Glomerular endothelial cell (primary cell): ENCODE measurements around the gene TUG1. TPM values are rescaled to one million over a fixed set of nuclear protein-coding genes. Genes with fewer than 3 reads are reported as not detected.

Experiments used
- DNase-seq: peaks from one replicate; pipeline ENCODE4 v3.0.0-alpha.2; 2011; ENCODE audit warnings: low read depth, low spot score; ENCODE audit errors: extremely low read depth
- total RNA-seq: library from RNA; depleted of rRNA; stranded (reverse); fragments of >200 nt; gene quantifications from 2 replicates; pipeline ENCODE4 v1.2.3, GENCODE V29; 2015

Gene TUG1
- total RNA-seq, 1 donor from 2014 or later = 84.8 TPM

DNA sequence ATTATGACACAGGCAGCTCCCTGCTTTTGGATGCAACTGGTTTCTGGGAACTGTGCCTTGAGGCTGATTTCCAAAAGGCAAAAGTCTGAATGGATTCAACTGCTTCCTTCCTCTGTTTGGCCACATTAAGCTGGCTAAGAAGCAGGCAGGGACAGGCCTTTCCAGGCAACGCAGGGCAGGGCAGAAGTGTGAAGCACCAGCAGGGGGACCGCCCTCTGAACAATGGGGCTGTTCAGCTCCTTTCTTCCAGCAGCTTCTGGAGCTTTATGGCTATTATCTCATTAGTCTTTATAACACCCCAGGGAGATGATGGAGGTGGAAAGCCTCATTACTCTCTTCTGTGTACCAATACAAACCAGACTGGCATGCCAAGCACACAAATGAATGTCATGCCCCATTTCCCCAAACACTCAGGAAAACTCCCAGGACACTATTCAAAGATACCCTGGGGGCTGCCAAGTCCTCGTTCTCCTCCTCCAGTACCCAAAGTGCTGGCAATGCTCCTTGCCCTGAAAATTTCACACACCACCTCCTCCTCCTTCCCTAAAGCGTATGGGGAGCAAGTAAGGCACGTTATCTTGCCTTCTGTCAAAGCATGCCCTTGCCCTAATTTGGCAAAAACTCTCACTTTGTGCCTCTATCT is 21.8 kb upstream of the TUG1 start:
- DNase-seq = no peak

DNA sequence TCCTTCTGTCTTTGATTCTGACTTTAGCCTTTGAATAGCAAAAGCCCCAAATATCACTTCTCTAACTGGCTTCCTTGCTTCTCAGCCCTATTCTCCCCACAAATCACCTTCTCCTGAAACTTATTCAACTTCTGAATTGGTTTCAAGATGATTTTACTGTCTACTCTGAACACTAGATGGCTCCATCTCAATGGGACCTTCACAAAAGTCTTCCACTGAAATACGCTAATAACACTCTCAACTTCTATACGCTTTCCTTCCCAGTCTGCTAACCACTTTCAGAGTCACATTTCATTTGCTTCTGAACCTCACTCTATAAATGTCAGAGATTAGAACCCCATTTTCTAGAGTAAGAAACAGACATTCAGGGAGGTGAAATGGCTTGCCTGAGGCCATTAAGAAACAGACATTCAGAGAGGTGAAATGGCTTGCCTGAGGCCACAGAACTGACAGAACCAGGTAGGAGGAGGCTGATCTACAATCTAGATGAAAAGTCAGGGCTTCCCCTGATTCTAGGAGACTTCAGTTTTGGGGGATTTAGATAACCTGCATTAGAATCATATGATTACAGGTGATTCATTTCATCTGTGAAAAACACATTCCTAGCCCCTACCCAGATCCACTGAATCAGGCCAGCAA is 21.1 kb upstream of the TUG1 start:
- peak; percentile 50 for DNase-seq

DNA sequence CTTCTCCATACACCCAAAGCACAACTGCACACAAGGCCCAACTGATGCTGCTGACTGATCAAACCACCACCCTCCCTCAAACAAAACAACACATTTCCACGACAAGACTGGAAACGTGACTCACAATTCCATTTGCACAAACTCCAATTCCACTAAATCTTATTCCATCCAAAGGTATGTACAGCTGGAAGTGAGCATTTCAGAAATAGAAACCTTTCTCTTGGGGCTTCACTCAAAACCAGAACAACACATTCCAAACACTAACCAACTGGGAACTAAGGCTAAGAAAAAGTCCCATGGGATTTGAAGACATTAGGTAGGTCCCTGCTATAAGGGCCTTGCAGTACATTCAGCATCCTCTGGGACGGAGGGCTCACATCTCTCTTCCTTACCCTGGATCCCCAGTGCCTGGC is 20.1 kb upstream of the TUG1 start:
- no peak for DNase-seq

DNA sequence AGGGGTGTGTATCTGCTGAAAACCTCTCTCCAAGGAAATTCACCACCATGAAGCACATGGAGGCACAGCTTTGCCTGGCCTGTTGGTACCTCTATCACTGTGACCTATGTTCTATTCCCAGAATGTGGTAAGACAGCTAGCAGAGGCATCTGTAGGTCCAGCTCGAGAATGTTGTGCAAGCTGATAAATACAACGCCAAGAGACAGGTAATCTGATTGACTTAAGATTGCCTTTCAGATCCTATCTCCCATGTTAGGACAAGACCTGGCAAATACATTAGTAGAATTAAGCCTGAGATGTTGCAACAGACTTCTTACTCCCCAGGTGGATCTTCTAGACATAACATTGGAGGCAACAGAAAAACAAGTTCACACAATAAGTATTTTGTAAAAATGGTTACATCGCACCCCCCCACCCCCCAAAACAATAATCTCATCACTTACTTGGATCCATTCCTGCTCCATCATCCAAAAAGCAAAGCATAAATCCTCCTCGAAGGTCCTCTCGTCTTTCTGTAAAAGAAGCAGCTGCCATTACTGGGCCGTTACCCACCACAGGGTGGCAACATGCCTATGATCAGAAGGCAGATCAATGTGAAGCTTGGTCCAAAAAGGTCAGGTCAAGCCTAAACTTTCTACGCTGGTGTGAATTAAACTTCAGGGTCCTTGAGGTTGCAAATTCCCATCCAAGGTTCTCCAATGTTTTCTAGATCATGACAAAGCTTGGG is 19.0 kb upstream of the TUG1 start:
- DNase-seq = no peak

DNA sequence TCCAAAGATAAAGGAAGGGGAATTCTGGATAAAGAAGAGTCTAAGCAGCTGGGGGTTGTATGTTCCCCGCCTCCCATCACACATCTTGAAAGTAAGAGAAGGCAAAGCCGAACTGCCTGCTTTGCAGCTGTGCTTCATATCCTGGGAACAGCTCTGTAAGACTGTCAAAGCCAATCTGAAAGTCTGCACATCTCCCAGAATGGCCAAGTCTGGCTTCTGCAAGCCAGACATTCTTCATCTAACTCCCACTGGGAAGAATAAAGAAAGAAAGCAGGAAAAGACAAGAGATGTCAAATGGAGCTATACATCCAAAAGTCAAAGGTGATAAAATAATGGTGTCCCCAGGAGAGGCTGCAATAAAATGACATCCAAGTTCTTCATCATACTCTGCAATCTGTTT is 15.9 kb upstream of the TUG1 start:
- no peak for DNase-seq

DNA sequence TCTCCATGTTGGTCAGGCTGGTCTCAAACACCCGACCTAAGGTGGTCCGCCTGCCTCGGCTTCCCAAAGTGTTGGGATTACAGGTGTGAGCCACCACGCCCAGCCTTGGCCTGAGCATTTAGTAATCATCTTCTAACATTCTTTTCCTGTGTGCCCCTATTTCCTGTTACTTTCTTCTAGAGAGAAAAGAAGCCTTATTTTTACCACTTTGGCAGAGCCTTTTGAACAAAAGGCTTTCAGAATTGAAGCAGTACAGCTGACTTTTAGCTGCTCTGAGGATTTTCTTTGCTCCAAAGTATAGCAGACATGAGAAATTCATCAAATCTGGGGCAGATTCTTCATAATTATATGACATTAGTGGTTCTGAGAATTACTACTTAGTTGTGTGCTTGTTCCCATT is 13.9 kb upstream of the TUG1 start:
- DNase-seq = no peak

DNA sequence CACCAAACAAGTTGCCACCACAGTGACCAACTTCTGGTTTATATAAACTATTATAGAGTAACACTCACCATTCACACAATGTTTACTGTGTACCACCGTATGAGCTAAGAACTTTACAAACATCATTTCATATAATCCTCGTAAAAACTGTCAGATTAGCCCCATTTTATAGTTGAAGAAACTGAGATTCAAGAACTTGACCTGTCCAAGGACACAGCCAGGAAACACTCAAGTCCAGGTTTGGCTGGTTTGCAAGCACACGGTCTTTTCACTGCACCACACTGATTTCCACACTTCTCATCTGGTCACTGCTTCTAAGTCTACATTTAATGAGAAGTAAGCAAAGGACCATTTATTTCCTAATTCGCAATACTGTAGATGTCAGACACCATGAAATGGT is 4.2 kb upstream of the TUG1 start:
- no peak for DNase-seq

DNA sequence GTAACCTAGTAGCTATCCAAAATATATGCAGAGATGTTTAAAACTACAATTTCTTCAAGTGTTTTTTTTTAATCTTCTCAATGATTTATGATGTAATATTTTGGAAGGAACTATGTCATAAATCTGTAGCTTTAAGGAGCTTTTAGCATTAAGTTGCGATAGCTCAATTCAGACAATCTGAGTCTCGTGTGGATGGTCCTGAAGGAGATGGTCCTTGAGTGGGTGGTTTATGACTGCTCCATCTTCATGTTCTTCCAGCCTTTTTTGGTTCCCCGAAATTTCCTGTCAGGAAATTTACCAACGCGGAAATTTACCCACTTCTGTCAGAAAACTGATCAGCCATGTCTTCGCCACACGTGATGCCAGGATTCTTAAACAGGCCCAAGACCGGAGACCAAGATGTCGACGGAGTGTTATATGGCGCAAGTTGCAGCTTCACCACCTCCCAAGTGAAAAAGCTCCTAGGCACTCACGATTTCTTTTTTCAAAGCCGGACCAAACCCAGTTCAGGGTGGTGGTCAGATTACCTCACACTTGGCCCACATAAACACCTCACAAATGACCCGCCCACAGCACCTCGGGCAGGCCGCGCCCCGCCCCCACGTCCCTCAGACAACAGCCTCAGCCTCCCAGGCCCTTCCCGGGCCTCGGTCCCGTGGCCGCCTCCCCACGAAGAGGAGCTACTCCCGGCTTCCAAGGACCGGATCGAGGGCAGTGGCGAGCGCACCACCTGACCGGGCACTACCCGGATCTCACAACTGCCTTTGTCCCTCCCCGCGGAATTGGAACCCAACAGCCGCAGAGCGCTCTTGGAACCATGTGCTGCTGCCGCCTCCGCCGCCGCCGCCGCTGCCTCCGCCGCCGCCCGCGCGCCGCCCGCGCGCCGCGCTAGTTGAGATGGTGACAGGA is 796 bp upstream of the TUG1 start, which contains the start of gene MORC2:
Gene MORC2 (minus strand): TSS at position 760 of the 909 bp plus-strand sequence. CDS start 885 bp downstream, outside the sequence.
- DNase-seq = no peak

DNA sequence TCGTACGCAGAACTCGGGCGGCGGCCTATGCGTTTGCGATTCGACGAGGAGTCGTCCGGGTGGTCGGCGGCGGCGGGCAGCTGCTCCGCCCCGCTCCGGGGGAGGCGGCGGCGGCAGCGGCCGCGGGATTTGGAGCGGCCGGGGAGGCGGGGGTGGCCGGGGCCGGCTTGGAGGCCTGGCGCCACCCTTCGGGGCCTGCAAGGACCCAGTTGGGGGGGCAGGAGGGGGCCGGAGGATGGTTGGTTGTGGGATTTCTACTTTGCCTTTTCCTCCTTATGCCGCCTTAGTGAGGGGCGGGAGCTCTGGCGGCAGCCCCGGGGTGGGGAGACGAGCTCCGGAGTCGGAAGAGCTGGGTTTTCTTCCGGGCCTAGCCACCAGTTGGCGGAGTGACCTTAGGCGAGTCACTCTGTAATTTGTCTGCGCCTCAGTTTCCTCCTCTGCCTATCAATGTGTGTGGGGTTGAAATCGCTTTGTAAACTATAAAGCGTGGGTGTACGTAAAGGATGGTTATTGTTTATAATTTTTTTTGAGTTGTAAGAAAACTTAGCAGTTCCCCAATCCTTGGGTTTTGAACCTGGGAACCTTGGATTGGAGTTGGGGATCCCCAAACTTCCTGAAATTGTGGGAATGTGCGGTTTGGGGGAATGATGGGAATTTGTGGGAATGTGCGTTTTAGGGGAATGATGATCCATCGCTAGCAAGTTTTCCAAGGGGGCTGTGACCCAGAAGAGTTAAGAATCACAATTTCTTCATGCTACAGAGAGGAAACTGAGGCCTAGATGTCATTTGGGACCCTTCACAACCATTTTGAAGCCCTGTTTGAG is 679 bp downstream of the TUG1 start:
- DNase-seq = no peak

DNA sequence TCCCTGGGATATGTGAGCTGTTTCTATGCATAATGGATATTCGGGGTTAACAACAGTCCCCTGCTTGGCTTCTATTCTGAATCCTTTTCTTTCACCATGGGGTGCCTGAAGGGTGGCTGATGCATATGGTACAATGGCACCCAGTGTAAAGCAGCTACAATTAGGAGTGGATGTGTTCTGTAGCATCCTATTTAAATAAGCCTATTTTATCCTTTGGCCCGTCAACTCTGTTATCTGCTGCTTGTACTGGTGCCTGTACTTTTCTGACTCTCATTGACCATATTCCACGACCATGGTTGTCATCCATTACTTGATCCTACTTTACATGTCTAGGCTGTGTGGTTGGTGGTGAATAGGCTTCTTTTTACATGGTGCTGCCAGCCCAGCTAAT is 1.3 kb downstream of the TUG1 start:
- no peak for DNase-seq

DNA sequence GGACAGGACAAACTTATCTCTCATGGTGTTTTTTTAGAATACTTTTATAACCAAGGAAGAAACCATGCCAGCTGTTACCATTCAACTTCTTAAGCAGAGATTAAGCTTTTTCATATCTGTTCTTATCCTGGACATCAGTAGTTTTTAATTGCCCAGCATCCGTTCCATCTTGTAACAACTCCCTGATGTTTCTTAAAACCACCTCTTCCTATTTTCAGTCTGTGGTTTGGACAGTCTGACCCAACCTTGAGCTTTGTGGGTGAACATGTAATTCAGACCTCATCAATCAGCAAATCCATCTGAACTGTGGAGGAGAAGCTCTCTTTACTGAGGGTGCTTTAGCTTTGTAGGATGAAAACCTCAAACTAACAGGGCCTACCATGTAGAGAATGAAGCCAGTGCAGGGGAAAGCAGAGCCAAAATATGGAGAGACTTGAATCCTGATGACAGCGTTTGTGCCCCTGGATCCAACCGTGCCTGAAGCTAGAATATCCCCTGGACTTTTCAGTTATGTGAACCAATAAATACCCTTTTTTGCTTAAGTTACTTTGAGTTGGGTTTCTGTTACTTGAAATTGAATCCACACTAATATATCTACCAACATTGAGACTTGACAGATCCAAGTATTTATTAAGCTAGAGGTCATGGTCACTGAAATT is 9.4 kb downstream of the TUG1 start:
- no peak for DNase-seq

DNA sequence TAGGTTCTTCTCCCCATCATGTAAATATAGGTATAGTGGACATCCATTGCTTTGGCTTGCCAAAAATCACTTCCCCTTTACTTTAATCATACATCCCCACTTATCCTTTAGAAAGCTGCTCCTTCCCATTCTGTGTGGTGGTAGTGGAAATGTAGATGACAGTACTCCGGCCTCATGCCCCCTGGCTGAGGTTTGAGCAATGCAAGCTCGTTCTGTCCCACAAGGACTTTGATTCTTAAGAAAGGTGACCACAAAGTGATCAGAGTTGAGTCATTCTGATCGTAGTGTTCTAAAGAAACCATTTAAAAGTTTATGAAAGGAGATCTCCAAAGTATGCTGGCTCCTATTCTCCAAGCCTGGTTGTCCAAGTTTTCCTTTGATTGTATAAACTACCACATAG is 10.9 kb downstream of the TUG1 start:
- DNase-seq = no peak

DNA sequence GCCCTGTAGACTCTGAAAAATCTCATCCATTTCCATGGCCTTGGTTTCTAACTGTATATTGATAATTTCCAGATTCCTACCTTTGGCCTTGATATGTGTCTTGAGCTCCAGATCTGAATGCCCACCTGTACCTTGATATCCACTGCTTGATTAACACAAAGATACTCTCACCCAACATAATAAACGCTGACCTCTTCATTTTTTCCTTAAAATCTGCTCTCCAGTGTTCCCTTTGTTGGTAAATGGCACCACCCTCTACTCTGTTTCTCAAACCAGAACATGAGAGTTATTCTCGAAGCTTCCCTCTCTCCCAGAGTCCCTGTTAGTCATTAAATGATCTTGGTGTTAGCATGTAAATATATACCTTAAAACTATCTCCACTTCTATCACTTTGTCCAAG is 13.4 kb downstream of the TUG1 start:
- DNase-seq = no peak

DNA sequence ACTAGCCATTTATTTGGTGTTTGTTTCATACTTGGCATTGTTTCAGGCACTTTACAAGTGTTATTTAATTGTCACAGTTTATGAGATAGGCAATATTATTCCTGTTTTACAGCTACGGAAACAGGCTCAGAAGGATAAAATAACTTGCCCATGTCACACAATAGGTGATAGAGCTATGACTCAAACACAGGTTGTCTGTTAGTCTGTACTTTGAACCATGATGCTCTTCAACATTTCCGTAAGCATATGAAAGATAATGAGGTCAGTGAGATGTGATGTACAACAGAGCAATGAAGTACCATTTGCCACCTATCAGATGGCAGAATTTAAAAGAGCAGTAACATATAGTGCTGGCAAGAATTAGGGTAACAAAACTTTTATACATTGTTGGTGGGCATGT is 15.3 kb downstream of the TUG1 start:
- no peak for DNase-seq

DNA sequence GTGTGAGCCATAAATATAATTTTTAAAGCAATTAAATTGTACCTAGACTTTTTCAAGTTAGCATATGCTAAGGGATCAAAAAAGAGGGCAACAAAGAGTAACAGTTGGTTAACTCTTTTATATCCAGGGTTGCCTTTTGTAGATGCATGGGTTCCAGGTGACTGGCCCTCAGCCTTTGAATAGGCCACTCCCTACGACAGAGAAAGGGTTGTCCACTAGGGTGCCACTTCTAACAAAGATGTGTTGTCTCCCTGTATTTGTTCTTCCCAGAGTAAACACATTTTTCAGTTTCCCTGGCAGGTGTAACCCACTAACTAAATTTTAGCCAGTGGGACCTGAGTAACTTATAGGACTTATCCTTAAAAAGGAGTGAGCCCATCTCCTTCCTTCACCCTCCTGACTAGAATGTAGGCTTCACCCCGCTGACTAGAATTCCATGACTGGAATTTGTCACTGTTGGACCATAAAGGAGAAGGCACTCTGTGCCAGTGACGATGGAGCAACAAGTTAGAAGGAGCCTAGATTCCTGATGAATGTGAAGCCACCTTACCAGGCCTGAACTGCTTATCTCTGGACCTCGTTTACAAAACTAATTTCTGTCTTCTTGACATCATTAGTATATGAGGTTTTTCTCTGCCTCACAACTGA is 16.6 kb downstream of the TUG1 start:
- DNase-seq = no peak

DNA sequence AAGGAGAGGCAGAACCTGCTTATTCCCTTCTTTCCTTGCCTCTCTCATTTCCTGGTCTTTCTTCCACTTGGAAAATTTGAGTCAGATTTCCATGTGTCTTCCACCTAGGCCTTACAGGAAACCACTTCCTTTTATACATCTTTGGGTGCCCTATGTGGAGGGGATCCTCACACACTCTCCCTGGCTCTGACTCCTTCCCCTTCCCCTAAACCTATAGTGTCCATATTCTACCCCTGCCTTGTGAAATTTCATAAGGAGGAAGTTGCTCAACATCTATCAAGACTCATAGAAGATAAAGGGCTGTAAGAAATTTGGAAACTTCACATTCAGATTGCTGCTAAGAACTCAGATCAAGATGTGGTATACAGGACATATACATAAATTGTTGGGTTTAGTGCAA is 20.4 kb downstream of the TUG1 start:
- DNase-seq = no peak

DNA sequence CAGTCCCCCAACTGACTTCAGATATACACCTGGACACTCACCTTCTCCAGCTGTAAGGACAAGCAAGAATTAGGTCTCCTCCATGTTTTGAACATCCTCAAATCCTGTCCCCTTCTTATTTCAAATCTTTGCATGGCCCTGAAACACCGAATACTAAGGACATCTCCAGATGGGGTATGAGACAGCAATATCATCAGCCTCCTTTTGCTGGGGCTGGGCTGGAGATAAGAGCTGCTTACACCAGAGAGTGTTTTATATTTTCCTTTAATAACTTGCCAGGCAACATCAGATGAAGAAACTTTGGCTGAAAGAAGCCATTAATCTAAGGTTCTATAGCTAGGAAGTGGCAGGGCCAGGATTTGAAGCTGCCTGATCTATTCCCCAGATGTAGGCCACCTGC is 21.6 kb downstream of the TUG1 start:
- no peak for DNase-seq

DNA sequence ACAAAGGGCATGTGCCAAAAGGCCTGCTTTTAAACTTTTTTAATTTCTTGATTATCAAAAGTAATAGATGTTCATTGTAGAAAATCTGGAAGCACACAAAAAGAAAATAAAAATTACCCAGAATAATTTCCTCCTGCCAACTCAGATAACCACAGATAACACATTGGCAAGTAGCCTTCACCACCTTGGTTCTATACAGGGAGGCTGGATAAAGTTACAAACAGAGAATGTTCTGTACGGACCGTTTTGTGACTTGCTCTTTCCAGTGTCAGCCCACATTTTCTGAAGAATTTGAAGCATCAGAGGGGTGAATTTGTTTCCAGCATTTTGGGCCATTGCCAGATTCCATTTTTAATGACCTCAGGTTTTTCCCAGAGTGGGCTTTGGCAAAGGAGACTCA is 23.5 kb downstream of the TUG1 start:
- DNase-seq = no peak

DNA sequence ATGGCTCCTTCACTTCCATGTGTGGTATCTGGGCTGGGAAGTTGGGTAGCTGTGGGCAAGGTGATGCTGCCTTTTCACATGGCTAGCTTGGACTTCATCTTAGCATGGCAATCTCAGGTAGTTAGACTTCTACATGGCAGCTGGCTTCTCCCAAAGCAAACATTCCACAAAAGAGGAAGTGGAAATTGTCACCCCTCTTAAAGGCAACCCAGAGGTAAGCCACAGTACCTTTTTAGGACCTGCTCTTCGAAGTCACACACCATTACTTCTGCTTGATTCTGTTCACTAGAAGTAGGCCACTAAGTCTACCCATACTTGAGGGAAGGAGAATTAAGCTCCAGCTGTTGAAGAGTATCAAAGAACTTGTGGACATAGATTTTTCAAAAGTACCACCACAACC is 25.9 kb downstream of the TUG1 start:
- no peak for DNase-seq
